HG03135 (cell line): Measurements from ENCODE around the gene MICAL1.

Experiments
- ATAC-seq: cut with Tn5 transposase; IDR thresholded peaks from one replicate; pipeline ENCODE4 v1.9.1; 2021; ENCODE audit warnings: mild to moderate bottlenecking, moderate library complexity; ENCODE audit not compliant: unreplicated experiment

The MICAL1 gene

DNA sequence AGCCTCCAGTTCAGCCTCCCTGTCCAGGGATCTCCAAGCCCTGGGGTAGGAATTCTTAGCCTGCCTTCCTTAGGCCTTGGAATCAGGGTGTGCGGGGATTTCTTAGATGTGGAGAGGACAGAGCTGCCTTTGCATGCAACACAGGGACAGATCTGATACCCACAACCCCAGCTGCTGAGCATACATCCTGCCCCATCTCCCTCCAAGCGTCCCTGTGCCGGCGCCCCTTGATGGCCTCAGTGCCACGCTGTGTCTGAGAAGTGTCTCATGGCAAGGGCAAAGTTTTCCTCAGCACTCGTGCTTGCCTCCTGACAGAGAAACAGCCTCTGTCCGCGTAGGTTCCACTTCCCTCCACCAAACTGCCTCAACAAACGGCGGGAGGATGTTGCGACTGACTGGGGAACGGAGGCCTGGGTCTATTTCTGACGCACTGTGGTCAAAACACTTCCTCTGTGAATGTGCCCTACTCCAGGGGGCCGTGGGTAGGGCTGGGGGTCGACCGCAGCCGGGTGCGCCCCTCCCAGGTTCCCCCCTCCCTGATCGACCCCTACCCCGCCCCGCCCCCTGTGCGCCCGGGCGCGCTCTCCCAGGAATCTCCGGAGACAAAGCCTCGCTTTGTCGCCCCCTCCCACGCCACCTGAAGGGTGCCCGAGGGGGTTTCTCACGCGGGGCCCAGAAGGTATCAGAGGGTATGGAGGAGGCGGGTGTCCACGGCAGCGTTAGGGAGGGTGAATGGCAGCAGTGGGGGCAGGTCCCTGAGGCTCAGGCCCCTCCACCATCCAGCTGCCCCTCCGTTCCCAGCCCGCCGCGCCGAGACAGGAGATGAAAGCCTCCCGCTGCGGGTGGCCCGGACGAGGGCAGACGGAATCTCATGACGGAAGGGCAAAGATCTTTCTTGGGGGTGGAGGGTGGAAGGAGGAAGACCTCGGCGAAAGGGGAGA is 806 bp downstream of the MICAL1 start:
- peak; percentile 25 for ATAC-seq

DNA sequence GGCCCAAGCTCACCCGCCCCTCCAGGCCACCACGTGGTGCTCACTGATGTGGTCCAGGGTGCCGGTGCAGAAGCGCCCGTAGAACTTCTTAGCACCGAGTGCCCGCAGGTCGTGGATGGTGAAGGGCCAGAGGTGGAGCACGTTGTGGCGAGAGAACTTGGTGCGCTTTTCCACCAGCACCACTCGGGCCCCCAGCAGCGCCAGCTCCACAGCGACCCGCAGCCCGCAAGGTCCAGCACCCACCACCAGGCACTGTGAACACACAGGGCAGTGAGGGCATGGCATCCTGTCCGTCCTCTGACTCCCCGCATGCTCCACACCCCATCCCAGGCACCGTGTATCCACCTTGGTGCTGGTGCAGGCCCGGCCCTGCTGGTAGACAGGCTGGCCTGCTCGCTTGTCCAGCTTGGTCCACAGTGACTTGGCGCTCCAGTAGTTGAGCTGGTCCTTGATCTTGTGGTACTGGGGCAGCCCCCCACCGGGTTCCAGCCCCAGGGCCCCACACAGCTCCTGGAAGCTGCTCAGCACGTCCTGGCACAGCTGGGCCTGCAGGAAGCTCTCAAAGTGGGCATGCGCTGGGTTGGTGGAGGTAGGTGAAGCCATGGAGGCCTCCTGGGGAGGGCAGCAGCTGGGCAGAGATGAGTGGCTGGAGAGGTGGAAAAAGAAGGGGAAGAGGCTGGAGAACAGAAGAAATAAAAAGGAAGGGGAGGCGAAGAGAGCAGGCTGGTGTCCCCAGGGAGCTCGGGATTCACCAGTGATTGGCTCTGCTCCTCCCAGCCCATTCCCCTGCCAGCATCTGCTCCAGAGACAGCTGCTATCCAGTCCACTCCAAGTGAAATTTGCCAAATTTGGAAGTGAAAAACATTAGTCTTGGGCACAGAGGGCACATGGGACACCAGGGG is 1.7 kb downstream of the MICAL1 start:
- ATAC-seq, result no peak

DNA sequence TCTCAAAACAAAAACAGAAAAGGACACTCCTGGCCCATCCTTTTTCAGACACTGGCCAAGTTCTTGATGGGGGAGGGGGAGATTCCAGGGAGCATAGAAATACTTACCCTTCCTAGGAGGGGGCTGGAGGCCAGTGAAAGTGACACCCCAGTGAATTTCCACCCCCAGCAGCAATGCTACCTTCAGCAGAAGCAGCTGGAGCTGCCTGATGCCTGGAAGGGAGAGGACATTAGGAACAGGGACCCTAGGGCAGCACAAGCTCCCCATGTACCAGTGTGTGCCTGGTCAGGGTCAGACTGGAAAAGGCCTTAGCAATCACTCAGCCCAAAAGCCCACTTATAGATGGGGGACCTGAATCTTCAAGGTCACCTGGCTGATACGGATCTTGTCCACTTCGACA is 2.4 kb downstream of the MICAL1 start:
- no peak for ATAC-seq

DNA sequence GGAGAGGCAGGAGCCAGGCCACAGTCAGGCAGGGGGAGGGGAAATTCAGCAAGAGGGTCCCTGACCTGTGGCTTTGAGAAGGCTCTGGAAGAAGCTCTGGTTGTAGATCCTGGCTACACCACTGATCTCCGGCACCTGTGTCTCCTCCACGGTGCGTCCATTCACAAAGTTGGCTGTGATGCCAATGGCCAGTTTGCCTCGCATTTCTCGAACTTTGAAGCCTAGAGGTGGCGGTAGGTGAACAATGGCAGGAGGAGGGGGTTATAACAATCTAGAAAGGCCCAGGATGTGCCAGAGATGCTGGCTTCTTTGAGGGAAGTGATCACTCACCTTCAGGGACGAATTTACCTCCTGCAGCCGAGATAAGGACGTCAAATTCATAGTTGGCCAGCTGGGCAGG is 3.4 kb downstream of the MICAL1 start:
- no peak for ATAC-seq

DNA sequence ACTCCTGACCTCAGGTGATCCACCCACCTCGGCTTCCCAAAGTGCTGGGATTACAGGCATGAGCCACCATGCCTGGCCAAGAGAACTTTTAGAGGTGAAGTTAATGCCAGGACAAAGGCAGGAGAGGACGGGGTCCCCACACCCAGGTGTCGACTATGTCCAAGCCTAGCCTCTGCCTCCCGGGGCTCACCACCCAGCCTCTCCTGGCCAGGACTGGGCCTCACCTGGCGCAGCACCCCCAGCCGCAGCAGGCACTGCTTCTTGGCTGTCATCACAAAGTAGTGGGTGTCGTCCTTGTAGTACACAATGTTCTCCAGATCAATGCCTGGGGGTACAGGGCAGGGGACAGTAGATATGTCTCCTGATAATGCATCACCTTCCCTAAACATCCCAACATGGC is 4.2 kb downstream of the MICAL1 start:
- no peak for ATAC-seq

DNA sequence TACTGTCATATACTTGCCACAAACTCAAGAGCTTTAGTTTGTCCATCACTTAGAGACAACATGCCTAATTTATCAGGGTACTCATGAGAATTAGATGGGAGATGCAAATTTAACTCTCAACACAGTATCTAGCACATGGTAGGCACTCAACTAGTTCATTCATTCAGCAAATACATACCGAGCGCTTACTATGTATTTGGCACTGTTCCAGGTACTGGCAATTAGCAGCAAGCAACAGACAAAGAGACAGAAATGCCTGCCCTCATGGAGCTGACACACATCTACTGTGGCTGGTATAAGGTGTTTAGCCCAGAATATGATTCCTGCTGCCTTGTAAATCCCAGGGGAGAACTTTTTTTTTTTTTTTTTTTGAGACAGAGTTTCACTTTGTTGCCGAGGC is 4.8 kb downstream of the MICAL1 start:
- ATAC-seq, result no peak

DNA sequence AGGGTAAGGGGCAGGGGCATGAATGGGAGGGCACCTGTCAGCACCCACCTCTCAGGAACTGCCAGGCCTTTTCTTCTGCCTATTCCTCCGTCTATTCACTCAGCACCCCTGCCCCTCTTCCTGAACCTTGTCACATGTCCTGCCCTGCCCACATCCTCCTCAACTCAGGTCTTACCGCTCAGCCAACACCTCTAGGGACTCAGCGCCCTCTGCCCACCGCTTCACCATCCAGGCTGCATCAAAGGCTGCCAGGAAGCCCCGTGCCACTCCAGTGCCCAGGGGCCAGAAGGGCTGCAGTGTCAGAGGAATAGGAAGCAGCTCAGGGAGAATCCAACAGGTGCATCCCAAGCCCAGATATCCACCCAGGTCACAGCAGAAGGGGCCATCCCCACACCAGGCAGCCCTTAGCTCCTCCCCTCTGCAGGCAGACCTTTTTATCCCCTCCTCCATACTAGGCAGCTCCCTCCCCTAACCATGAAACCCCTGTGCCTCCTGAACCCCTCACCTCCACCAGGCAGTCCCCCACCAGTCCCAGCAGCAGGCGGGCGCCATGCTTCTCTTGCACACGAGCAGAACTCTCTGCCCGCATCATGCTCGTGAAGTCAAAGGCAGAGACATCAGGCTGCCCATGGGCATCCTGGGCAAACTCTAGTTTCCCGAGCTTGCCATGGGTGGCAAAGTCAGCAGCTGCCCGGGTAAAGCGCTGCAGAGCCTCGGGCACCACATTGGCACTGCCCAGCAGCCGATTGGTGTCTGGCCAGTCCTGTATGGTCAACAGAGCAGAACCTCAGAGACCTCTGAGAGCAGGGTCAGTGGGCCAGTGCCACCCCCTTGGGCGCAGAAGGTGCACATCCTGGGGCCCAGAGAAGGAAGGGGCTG is 5.5 kb downstream of the MICAL1 start:
- no peak for ATAC-seq

DNA sequence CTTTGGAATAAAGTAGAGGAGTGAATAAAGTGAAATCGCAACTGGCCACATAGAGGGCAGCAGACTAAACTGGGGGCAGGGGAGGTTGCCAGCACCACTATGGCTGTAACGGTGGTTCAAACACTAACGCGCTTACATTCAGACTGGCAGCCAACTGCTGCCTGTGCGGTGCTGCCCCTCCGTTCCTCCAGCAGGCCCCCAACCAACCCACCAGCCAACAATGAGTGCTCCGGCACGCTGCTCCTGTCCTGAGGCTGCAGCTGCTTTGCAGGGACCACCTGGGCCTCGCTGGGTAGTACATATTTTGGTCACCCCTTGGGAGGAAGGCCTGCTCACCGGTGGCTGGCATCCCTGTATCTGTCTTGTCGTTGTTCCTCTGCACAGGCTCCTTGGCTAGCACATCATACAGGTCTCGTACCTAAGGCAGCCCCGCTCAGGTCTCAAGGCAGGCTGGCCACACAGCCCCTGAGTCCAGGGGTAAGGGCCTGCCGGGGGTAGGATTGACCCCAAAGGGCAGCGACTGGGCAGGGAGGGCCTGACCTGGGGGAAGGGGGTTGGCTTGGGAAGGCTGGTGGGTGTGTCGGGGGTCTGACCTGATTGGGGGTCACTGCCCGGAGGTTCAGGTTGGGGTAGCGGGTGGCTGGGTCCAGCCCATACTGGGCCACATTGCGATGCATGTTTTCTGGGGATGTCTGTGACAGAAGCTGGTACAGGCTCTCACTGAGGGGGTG is 6.3 kb downstream of the MICAL1 start:
- ATAC-seq, result no peak

DNA sequence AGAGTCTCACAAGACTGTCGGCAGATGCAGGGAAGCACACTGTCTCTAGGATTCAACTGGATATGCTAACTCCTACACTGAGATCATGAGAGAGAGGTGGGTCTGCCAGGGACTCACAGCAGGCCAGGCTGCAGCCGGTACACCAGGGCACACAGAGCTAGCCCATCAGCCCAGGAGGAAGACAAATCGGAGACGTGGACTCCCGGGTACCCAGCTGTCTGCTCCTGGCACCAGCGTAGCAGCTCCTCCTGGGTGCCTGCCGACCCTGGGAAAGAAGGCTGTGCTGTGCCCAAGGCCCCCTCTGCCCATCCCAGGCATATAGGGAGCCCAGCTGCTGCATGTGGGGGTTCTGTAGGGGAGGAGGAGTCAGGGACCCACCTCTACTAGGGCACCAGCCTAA is 7.0 kb downstream of the MICAL1 start:
- ATAC-seq, result no peak

DNA sequence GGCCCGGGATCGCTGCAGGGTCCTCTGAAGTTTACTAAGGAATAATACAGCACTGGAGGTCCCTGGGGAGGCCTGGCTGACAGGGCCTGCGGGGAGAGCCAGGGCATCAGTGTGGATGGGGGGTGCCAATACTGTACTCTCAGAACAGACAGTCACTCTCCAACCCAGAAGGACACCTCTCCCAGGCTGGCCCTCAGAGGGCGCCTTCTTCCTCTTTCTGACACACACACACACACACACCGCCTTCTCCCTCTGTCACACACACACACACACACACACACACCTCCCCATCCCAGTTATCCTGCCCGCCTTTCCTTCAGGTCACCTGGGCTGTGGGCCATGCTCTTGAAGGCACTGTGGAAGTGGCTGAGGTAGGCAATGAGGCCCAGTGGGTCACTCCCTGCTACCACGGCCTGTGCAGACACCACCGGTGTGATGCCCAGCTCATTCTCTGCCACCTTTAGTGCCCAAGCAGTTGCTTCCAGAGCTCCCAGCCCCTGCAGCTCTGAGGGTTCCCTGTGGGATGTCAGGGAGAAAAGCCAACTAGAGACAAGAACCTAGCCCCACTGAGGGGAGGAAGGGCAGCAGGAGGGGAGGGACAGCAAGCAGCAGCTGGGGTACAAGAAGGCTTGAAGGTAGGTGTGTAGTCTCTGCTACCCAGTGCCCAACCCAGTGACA is 7.6 kb downstream of the MICAL1 start:
- ATAC-seq, result no peak

DNA sequence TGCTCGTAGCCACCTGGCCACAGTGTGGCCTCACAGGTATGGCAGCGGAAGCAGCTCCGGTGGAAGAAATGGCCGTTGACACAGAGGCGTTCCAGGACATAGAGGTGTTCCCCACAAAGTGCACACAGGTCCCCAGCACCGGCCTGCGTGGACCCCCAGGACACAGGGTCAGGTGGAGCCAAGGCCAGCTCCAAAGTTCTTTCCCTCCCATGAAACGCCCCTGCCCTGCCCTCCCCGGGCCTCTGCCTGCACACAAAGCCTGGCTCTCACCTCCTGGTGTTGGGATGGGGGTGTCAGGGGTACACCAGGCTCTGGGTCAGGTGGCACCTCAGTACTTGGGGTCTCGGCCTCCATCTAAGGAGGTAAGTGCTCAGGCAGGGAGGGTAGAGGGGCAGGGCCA is 8.5 kb downstream of the MICAL1 start:
- no peak for ATAC-seq

DNA sequence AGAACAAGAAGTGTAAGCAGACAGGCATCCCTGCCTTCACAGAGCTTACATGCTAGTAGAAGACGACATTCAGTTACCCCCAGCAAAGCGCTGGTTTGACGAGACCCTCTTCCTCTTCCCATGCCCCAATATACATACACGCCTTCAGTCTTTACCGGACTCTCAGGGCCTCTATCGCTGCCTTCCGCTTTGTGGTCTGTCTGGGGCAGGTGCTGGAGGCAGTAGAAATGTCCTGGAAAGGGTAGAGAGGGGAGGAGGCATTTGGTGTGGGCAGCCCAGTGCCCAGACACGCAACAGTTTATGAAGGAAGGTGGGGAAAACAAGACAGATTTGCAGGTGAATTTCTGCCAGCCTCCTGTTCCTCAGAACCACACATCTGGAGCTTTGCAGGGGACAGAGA is 9.0 kb downstream of the MICAL1 start:
- no peak for ATAC-seq

DNA sequence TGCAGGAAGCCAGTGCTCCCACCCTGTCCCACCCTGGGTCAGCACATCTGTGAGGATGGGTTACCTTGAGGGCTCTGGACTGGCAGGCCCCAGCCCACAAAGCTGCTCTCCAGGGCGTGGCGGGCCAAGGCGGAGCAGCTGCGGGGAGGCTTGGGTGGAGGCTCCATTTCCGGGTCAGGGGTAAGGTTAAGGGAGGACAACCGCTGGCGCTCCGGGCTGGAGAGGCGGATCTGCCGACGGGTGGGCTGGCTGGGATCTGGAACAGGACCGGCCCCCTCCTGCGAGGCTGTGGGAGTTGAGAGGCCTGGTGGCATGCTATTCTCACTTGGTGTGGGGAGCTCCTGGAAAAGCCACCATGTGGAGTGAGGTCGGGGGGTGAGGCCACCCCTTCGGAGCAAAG is 9.5 kb downstream of the MICAL1 start:
- ATAC-seq, result no peak

DNA sequence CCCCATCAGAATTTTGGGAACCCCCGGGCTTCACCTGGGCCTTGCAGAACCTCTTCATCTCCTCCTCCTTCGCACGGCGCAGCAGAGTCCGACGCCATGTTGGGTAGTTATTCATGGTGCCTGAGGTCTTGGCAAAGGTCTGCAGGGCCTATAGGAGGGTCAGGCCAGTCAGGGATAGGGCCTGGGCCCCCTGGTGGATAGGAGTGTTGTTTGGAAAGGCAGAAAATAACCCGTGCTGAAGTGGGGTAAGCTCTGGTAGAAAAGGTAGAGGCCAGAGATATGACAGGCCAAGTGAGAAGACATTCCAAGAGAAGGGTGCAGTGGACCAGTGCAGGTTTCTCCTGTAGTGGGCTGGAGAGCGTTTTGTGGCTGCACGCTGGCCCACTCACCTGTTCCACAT is 10.2 kb downstream of the MICAL1 start:
- ATAC-seq, result no peak

DNA sequence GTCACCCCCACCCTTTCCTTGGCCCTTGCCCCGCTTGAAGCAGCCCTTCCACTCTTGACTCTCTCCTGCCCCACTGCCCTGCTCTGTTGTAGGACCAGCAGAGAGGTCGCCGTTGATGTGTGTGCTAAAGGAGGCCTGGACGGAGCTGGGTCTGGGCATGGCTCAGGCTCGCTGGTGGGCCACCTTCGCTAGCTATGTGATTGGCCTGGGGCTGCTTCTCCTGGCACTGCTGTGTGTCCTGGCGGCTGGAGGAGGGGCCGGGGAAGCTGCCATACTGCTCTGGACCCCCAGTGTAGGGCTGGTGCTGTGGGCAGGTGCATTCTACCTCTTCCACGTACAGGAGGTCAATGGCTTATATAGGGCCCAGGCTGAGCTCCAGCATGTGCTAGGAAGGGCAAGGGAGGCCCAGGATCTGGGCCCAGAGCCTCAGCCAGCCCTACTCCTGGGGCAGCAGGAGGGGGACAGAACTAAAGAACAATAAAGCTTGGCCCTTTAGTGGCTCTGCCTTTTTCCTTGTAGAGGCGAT is 12.1 kb downstream of the MICAL1 start:
- no peak for ATAC-seq

DNA sequence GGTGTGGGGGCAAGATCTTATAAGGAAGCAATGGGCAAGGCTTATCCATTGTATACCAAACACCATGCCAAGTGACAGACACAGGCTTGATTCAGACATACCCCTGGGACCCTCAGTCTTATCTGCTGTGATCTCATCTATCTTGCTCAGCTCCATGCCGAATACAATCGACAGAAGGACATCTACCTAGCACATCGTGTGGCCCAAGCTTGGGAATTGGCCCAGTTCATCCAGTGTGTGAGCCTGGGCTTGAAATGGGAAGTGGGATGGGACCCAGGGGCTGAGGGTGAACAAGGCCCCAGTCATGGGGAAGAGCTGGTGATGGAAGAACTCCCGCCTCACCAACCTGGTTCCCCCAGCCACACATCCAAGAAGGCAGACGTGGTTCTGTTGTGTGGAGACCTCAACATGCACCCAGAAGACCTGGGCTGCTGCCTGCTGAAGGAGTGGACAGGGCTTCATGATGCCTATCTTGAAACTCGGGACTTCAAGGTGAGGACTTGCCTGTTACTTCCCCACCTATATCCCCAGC is 13.1 kb downstream of the MICAL1 start:
- no peak for ATAC-seq

DNA sequence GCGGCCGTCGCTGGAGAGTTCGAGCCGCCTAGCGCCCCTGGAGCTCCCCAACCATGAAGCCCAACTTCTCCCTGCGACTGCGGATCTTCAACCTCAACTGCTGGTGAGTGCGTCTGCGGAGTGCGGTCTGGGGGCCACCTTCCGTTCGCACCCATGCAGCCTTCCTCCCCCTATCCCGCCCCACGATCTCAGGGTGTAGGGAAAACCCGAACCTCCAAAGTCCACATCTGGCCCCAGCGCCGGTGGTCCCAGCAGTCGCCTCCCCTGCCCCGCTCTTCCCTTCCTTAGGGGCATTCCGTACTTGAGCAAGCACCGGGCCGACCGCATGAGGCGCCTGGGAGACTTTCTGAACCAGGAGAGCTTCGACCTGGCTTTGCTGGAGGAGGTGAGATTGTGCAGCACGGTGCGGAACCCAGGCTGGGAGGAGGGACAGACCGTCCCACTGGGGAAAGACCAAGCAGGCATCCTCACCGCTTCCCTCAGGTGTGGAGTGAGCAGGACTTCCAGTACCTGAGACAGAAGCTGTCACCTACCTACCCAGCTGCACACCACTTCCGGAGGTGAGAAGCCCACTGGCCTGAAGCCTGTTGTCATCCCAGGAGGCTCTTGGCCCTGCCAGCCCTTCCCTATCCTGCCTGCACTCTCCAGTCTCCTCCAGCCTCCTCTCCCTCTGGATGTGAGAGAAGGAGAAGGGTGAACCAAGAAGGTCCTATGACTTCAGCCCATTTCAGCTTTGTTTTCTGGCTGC is 14.3 kb downstream of the MICAL1 start:
- peak; percentile 20 for ATAC-seq

DNA sequence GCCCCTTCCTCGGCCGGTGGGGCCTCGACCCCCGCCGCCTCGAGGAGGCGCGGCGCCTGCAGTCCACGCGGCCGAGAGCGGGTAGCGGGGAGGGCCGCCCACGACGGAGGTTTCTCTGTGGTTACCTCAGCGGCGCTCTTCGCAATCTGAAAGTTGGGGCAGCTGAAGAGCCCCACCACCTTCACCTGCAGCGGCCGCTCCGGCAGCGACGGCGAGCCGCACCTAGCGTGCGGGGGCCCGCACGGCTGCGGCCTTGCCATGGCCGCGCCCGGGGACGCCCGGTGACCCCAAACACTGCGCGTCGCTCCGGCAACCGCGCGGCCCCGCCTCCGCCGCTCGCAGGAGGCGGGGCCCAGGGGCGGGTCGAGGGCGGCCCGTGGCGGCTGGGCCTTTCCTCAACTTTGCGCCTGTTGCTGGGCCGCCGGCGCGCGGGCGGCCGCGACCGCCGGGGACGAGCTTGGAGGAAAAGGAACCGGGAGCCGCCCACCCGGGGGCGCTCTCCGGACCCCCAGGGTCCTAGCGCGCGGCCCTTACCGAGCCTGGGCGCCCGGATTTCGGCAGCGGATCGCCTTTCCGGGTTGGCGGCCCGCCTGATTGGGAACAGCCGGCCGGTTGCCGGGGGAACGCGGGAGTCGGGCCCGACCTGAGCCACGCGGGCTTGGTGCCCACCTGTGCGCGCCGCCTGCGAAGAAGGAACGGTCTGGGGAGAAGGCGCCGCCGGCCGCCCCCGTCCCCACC is 15.1 kb downstream of the MICAL1 start, which contains the start of the genes PPIL6 and SMPD2:
Gene PPIL6, minus strand, starts transcription at position 298 of the 738 bp plus-strand sequence. Its CDS starts 38 bp downstream, at position 260.
Gene SMPD2, plus strand, starts transcription at position 394 of the 738 bp plus-strand sequence. CDS start 398 bp downstream, outside the sequence.
- peak; percentile 79 for ATAC-seq
